ENCODE data around the gene RARS1. TPM values are rescaled to one million over a fixed set of nuclear protein-coding genes. Genes with fewer than 3 reads are reported as not detected.
"Not testable (repeated sequence)": the region's sequence is repeated elsewhere in the genome, so short reads cannot be mapped to it uniquely, and the experiment has no call there.

Gene RARS1
- total RNA-seq, 2 experiments from 2014 or later, result 80.9 to 84.0 TPM

GRCh38 chr5:168531987-168532864 lies 46.0 kb downstream of the RARS1 start:
- Mint-ChIP-seq H3K9me3 (no peaks in the 10 kb centered on the region), H3K4me3 (no peak overlapping the region), H3K27ac (no peak overlapping the region), H3K27me3 (ENCODE audit: low read depth) (peaks cover 43% of the 10 kb centered on the region), H3K4me1 (ENCODE audit: low read depth) (peaks cover 12% of the 10 kb centered on the region), H3K36me3 (ENCODE audit: low read depth) (peaks cover 5% of the 10 kb centered on the region)
- CTCF ChIA-PET, result interaction anchor here (1.1 kb wide), 1 partner anchor 25 kb away, joined by 3 read pairs; no protein-coding TSS in a partner anchor
- intact Hi-C loops (cut with micrococcal nuclease), result no loop called here
- no peak for DNase-seq

GRCh38 chr5:168534351-168534750 lies 48.1 kb downstream of the RARS1 start:
- H3K4me1 Mint-ChIP-seq (ENCODE audit: low read depth); H3K9me3 Mint-ChIP-seq; H3K27ac Mint-ChIP-seq; H3K4me3 Mint-ChIP-seq; H3K36me3 Mint-ChIP-seq (ENCODE audit: low read depth); intact Hi-C loops (cut with micrococcal nuclease); CTCF ChIA-PET; DNase-seq: not testable (repeated sequence)
- peaks cover 34% of the 10 kb centered on the region for H3K27me3 Mint-ChIP-seq (ENCODE audit: low read depth)

GRCh38 chr5:168537176-168537575 lies 50.9 kb downstream of the RARS1 start:
- H3K4me1 Mint-ChIP-seq (ENCODE audit: low read depth), result no peaks in the 10 kb centered on the region
- CTCF ChIA-PET, result no interaction called here
- H3K27me3 Mint-ChIP-seq (ENCODE audit: low read depth), result peaks cover 14% of the 10 kb centered on the region
- intact Hi-C loops (cut with micrococcal nuclease), result no loop called here
- H3K36me3 Mint-ChIP-seq (ENCODE audit: low read depth), result no peaks in the 10 kb centered on the region
- no peak overlapping the region for H3K4me3 Mint-ChIP-seq
- H3K9me3 Mint-ChIP-seq, result peaks cover 2% of the 10 kb centered on the region
- H3K27ac Mint-ChIP-seq, result no peak overlapping the region
- DNase-seq, result no peak

- Mint-ChIP-seq H3K9me3 (peaks cover 6% of the 10 kb centered on the region), H3K4me3 (no peak overlapping the region), H3K27me3 (ENCODE audit: low read depth) (no peaks in the 10 kb centered on the region), H3K4me1 (ENCODE audit: low read depth) (peaks cover 2% of the 10 kb centered on the region), H3K27ac (no peak overlapping the region), H3K36me3 (ENCODE audit: low read depth) (peaks cover 41% of the 10 kb centered on the region)
- intact Hi-C loops (cut with micrococcal nuclease), result no loop called here
- no peak for DNase-seq
- CTCF ChIA-PET, result no interaction called here
These were observed 63.3 kb downstream of the RARS1 start for GRCh38 chr5:168549554-168549953.

GRCh38 chr5:168550656-168551055 lies 64.4 kb downstream of the RARS1 start:
- no peaks in the 10 kb centered on the region for H3K27me3 Mint-ChIP-seq (ENCODE audit: low read depth)
- peaks cover 2% of the 10 kb centered on the region for H3K4me1 Mint-ChIP-seq (ENCODE audit: low read depth)
- CTCF ChIA-PET, result no interaction called here
- no peak overlapping the region for H3K27ac Mint-ChIP-seq
- intact Hi-C loops (cut with micrococcal nuclease), result no loop called here
- no peak for DNase-seq
- peaks cover 2% of the 10 kb centered on the region for H3K9me3 Mint-ChIP-seq
- peaks cover 47% of the 10 kb centered on the region for H3K36me3 Mint-ChIP-seq (ENCODE audit: low read depth)
- H3K4me3 Mint-ChIP-seq, result no peak overlapping the region

GRCh38 chr5:168552146-168552545 lies 65.9 kb downstream of the RARS1 start:
- Mint-ChIP-seq H3K27ac (no peak overlapping the region), H3K4me3 (no peak overlapping the region), H3K9me3 (no peaks in the 10 kb centered on the region), H3K36me3 (ENCODE audit: low read depth) (peaks cover 55% of the 10 kb centered on the region), H3K27me3 (ENCODE audit: low read depth) (no peaks in the 10 kb centered on the region), H3K4me1 (ENCODE audit: low read depth) (peaks cover 2% of the 10 kb centered on the region)
- intact Hi-C loops (cut with micrococcal nuclease), result no loop called here
- no peak for DNase-seq
- CTCF ChIA-PET, result interaction anchor here (0.9 kb wide), 1 partner anchor 66 kb away, joined by 3 read pairs; the partner anchor contains the start of gene RARS1

- Mint-ChIP-seq H3K27me3 (ENCODE audit: low read depth) (no peaks in the 10 kb centered on the region), H3K4me3 (no peak overlapping the region), H3K4me1 (ENCODE audit: low read depth) (peaks cover 2% of the 10 kb centered on the region), H3K9me3 (no peaks in the 10 kb centered on the region), H3K27ac (no peak overlapping the region), H3K36me3 (ENCODE audit: low read depth) (peaks cover 54% of the 10 kb centered on the region)
- intact Hi-C loops (cut with micrococcal nuclease), result no loop called here
- CTCF ChIA-PET, result no interaction called here
- DNase-seq, result no peak
These were observed 67.3 kb downstream of the RARS1 start for GRCh38 chr5:168553377-168554130.

GRCh38 chr5:168557389-168557788 lies 71.1 kb downstream of the RARS1 start:
- H3K9me3 Mint-ChIP-seq, result no peaks in the 10 kb centered on the region
- DNase-seq, result no peak
- intact Hi-C loops (cut with micrococcal nuclease), result no loop called here
- peaks cover 2% of the 10 kb centered on the region for H3K4me1 Mint-ChIP-seq (ENCODE audit: low read depth)
- H3K27me3 Mint-ChIP-seq (ENCODE audit: low read depth), result no peaks in the 10 kb centered on the region
- no peak overlapping the region for H3K27ac Mint-ChIP-seq
- peaks cover 62% of the 10 kb centered on the region for H3K36me3 Mint-ChIP-seq (ENCODE audit: low read depth)
- CTCF ChIA-PET, result interaction anchor here (0.7 kb wide), 1 partner anchor 25 kb away, joined by 3 read pairs; no protein-coding TSS in a partner anchor
- no peak overlapping the region for H3K4me3 Mint-ChIP-seq

GRCh38 chr5:168562279-168562678 lies 76.0 kb downstream of the RARS1 start:
- Mint-ChIP-seq H3K4me3 (no peak overlapping the region), H3K27ac (no peak overlapping the region), H3K36me3 (ENCODE audit: low read depth) (peaks cover 42% of the 10 kb centered on the region), H3K27me3 (ENCODE audit: low read depth) (no peaks in the 10 kb centered on the region), H3K9me3 (no peaks in the 10 kb centered on the region), H3K4me1 (ENCODE audit: low read depth) (no peaks in the 10 kb centered on the region)
- CTCF ChIA-PET, result no interaction called here
- intact Hi-C loops (cut with micrococcal nuclease), result no loop called here
- no peak for DNase-seq

- no peaks in the 10 kb centered on the region for H3K9me3 Mint-ChIP-seq
- CTCF ChIA-PET, result no interaction called here
- H3K36me3 Mint-ChIP-seq (ENCODE audit: low read depth), result peaks cover 45% of the 10 kb centered on the region
These were observed 77.7 kb downstream of the RARS1 start for GRCh38 chr5:168563959-168564358.

GRCh38 chr5:168568738-168569137 lies 82.5 kb downstream of the RARS1 start:
- Mint-ChIP-seq H3K9me3 (no peaks in the 10 kb centered on the region), H3K4me3 (no peak overlapping the region), H3K27ac (no peak overlapping the region), H3K36me3 (ENCODE audit: low read depth) (peaks cover 36% of the 10 kb centered on the region), H3K4me1 (ENCODE audit: low read depth) (peaks cover 8% of the 10 kb centered on the region), H3K27me3 (ENCODE audit: low read depth) (no peaks in the 10 kb centered on the region)
- DNase-seq, result no peak
- CTCF ChIA-PET, result no interaction called here
- intact Hi-C loops (cut with micrococcal nuclease), result no loop called here

More at GRCh38 chr5:168563959-168564358, 77.7 kb downstream of the RARS1 start:
- H3K27ac Mint-ChIP-seq, result no peak overlapping the region
- no peaks in the 10 kb centered on the region for H3K27me3 Mint-ChIP-seq (ENCODE audit: low read depth)
- no peak for DNase-seq
- H3K4me1 Mint-ChIP-seq (ENCODE audit: low read depth), result no peaks in the 10 kb centered on the region
- intact Hi-C loops (cut with micrococcal nuclease), result no loop called here
- H3K4me3 Mint-ChIP-seq, result no peak overlapping the region
